KMS-11 (cell line): ENCODE data around the gene FGF22.
A peak's percentile ranks its signal among the peaks of the same experiment; 100 is the strongest.

Experiments used
- H2AFZ ChIP-seq: fragments of 200-600 bp; sonication (generic); 2 replicates; pipeline ENCODE4 v1.6.1; 2016; ENCODE audit warnings: antibody characterized with exemption, mixed run types, low read depth
- H3K27ac ChIP-seq: fragments of 200-600 bp; sonication (generic); 2 replicates; pipeline ENCODE4 v1.6.1; 2016; ENCODE audit warnings: mild to moderate bottlenecking, mixed run types
- H3K27me3 ChIP-seq: fragments of 200-600 bp; sonication (generic); 2 replicates; pipeline ENCODE4 v1.6.1; 2017; ENCODE audit warnings: mild to moderate bottlenecking, low read depth, mixed run types, moderate library complexity; ENCODE audit not compliant: insufficient read depth
- H3K36me3 ChIP-seq: fragments of 200-600 bp; sonication (generic); 2 replicates; pipeline ENCODE4 v1.6.1; 2017; ENCODE audit warnings: mild to moderate bottlenecking, mixed run types; ENCODE audit not compliant: insufficient read depth
- H3K4me1 ChIP-seq: fragments of 200-600 bp; sonication (generic); 2 replicates; pipeline ENCODE4 v1.6.1; 2016; ENCODE audit warnings: mild to moderate bottlenecking, low read depth, mixed run types; ENCODE audit not compliant: poor library complexity, severe bottlenecking
- H3K4me2 ChIP-seq: fragments of 200-600 bp; sonication (generic); 2 replicates; pipeline ENCODE4 v1.7.0; 2016; ENCODE audit warnings: mild to moderate bottlenecking, mixed run types
- H3K4me3 ChIP-seq: fragments of 200-600 bp; sonication (generic); IDR thresholded peaks from 2 replicates; pipeline ENCODE4 v1.6.1; 2017; ENCODE audit warnings: low read depth, low read length, mixed read lengths; ENCODE audit not compliant: insufficient read depth
- H3K79me2 ChIP-seq: fragments of 200-600 bp; sonication (generic); 2 replicates; pipeline ENCODE4 v1.6.1; 2016; ENCODE audit warnings: low read depth, mixed run types; ENCODE audit not compliant: insufficient read depth
- H3K9ac ChIP-seq: fragments of 200-600 bp; sonication (generic); 2 replicates; pipeline ENCODE4 v1.6.1; 2016; ENCODE audit warnings: mild to moderate bottlenecking, mixed run types
- H4K20me1 ChIP-seq: fragments of 200-600 bp; sonication (generic); 2 replicates; pipeline ENCODE4 v1.6.1; 2016; ENCODE audit warnings: mild to moderate bottlenecking, mixed run types; ENCODE audit not compliant: insufficient read depth
- CTCF ChIP-seq: fragments of 200-600 bp; sonication (generic); conservative IDR thresholded peaks from 2 replicates; pipeline ENCODE4 v1.6.1; 2017; ENCODE audit warnings: low read depth, mild to moderate bottlenecking, antibody characterized with exemption, low read length, moderate library complexity, mixed read lengths

The FGF22 gene

GRCh38 chr19:677601-678436 lies 38.1 kb downstream of the FGF22 start:
- H3K4me1 ChIP-seq = peaks cover 10% of the 10 kb centered on the region
- H3K27me3 ChIP-seq = peaks cover 43% of the 10 kb centered on the region
- H3K4me3 ChIP-seq = no peak overlapping the region
- no peak overlapping the region for H3K27ac ChIP-seq
- H4K20me1 ChIP-seq = no peaks in the 10 kb centered on the region
- no peaks in the 10 kb centered on the region for H3K79me2 ChIP-seq
- peak overlapping the region; percentile 29; the same call in 1 of the 2 replicates for H3K4me2 ChIP-seq
- H3K9ac ChIP-seq = no peak overlapping the region
- TF ChIP-seq CTCF = no peak
- no peaks in the 10 kb centered on the region for H3K36me3 ChIP-seq
- no peak overlapping the region for H2AFZ ChIP-seq

GRCh38 chr19:678791-679388 lies 39.2 kb downstream of the FGF22 start:
- Histone ChIP-seq H3K4me2 (peak overlapping the region; percentile 66; the same call in 1 of the 2 replicates), H3K79me2 (no peaks in the 10 kb centered on the region), H3K4me1 (peaks cover 10% of the 10 kb centered on the region), H3K4me3 (no peak overlapping the region), H4K20me1 (no peaks in the 10 kb centered on the region), H3K27ac (no peak overlapping the region), H3K36me3 (no peaks in the 10 kb centered on the region), H3K27me3 (peaks cover 35% of the 10 kb centered on the region), H2AFZ (no peak overlapping the region), H3K9ac (no peak overlapping the region)
- no peak for TF ChIP-seq CTCF

GRCh38 chr19:679418-680286 lies 40.0 kb downstream of the FGF22 start:
- peak overlapping the region; percentile 49; the same call in 1 of the 2 replicates for H2AFZ ChIP-seq
- peak overlapping the region; percentile 78 for H3K9ac ChIP-seq
- H3K36me3 ChIP-seq = no peaks in the 10 kb centered on the region
- H3K27me3 ChIP-seq = peaks cover 28% of the 10 kb centered on the region
- peak overlapping the region; percentile 63 for H3K27ac ChIP-seq
- no peaks in the 10 kb centered on the region for H3K79me2 ChIP-seq
- no peaks in the 10 kb centered on the region for H4K20me1 ChIP-seq
- H3K4me1 ChIP-seq = peaks cover 10% of the 10 kb centered on the region
- peak overlapping the region; percentile 66; the same call in 1 of the 2 replicates for H3K4me2 ChIP-seq
- H3K4me3 ChIP-seq = no peak overlapping the region
- no peak for TF ChIP-seq CTCF

- H4K20me1 ChIP-seq = no peaks in the 10 kb centered on the region
- H3K4me3 ChIP-seq = no peak overlapping the region
- no peaks in the 10 kb centered on the region for H3K36me3 ChIP-seq
- peak overlapping the region; percentile 78 for H3K9ac ChIP-seq
- TF ChIP-seq CTCF = peak; percentile 39
- peaks cover 20% of the 10 kb centered on the region for H3K27me3 ChIP-seq
- H3K79me2 ChIP-seq = no peaks in the 10 kb centered on the region
- H3K4me1 ChIP-seq = peaks cover 10% of the 10 kb centered on the region
- H3K4me2 ChIP-seq = peak overlapping the region; percentile 29; the same call in 1 of the 2 replicates
- peak overlapping the region; percentile 57 for H2AFZ ChIP-seq
- H3K27ac ChIP-seq = peak overlapping the region; percentile 63
Observed at GRCh38 chr19:680287-681028, 40.8 kb downstream of the FGF22 start.
